ENCODE data around the gene DDX23. TPM values are rescaled to one million over a fixed set of nuclear protein-coding genes. Genes with fewer than 3 reads are reported as not detected.
A peak's percentile ranks its signal among the peaks of the same experiment; 100 is the strongest.

Gene DDX23
- 10 to 100 TPM; 56.5 to 74.3 (median 66.9) TPM for total RNA-seq

DNA sequence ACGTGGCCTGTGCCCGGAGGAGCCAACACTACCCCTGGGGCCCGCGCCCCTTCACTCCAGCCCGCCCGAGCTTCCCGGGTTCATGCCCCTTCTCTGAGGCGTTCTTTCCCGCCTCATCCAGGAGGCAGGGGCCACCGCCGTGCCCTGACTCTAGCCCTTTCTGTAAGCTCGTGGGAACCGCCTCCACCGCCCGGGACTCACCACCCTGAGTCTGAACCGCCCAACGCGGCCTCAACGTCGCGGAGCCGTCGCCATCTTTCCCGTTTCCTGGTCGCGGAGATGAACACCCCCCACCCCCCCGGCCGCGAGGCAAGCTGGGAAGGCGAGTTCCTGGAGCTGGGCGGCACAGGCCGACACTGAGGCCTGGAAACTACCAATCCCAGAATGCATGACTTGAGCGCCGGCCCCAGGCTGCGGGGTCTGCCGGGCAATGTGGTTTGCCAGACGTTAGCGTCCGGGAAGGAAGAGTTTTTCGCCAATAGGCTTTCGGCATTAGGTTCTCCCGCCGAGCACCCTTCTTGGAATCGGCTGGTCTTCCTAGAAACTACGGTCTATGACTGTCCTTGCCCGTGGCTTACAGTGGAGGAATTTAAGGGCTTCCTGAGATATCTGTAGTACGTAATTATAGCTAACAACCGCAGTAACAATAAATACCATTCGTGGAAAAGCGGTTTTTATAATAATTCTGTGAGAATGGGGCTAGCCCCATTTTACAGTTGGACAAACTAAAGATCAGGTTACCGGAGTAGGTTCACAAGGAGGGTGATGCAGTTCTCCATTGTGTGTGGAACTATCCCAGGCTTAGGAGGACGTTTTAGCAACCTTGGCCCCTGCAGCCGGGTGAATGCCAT is at the start of gene DDX23:
Gene DDX23, minus strand, starts transcription at position 281 of the 851 bp plus-strand sequence. CDS start 6,381 bp downstream, outside the sequence.
- intact Hi-C loops (cut with DNase I; ENCODE audit: low total_unique reads): no loop called here
- 0 to 1% methylated on average over 31 to 40 of the region's 53 CpGs for WGBS, 2 donors
- DNase-seq (ENCODE audit: low spot score in 2 of 2): peak; percentile 94 to 98
- TF ChIP-seq POLR2A (IDR thresholded peaks at IDR 0.05): no peak
- TF ChIP-seq, protein P1, sequence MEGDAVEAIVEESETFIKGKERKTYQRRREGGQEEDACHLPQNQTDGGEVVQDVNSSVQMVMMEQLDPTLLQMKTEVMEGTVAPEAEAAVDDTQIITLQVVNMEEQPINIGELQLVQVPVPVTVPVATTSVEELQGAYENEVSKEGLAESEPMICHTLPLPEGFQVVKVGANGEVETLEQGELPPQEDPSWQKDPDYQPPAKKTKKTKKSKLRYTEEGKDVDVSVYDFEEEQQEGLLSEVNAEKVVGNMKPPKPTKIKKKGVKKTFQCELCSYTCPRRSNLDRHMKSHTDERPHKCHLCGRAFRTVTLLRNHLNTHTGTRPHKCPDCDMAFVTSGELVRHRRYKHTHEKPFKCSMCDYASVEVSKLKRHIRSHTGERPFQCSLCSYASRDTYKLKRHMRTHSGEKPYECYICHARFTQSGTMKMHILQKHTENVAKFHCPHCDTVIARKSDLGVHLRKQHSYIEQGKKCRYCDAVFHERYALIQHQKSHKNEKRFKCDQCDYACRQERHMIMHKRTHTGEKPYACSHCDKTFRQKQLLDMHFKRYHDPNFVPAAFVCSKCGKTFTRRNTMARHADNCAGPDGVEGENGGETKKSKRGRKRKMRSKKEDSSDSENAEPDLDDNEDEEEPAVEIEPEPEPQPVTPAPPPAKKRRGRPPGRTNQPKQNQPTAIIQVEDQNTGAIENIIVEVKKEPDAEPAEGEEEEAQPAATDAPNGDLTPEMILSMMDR (IDR thresholded peaks at IDR 0.05): no peak
- H3K4me3 ChIP-seq (ENCODE audit: low read depth, poor library complexity, severe bottlenecking): peak within 1 kb of the TSS; percentile 77

DNA sequence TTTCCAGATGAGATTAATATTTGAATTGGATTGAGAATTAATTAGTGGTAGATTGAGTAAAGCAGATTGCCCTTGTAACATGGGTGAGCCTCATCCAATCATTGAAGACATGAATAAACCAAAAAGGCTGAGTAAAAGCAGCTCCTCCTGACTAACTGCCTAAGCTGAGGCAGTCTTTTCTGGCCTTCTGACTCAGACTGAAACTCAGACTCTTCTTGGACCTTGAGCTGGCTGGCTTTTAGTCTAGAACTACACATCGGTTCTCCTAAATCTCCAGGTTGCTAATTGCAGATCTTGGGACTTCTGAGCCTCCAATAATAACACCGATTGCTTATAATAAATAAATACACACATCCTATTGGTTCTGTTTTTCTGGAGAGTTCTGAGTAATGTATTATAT is 49.3 kb upstream of the DDX23 start:
- no peak for DNase-seq (ENCODE audit: low spot score in 2 of 2)
- H3K4me3 ChIP-seq (ENCODE audit: low read depth, poor library complexity, severe bottlenecking): no peak overlapping the region
- WGBS, 2 donors: 86 to 87% methylated on average over 2 of the region's 2 CpGs
- TF ChIP-seq, protein P1 (IDR thresholded peaks at IDR 0.05): no peak
- TF ChIP-seq POLR2A (IDR thresholded peaks at IDR 0.05): no peak
- intact Hi-C loops (cut with DNase I; ENCODE audit: low total_unique reads): no loop called here

DNA sequence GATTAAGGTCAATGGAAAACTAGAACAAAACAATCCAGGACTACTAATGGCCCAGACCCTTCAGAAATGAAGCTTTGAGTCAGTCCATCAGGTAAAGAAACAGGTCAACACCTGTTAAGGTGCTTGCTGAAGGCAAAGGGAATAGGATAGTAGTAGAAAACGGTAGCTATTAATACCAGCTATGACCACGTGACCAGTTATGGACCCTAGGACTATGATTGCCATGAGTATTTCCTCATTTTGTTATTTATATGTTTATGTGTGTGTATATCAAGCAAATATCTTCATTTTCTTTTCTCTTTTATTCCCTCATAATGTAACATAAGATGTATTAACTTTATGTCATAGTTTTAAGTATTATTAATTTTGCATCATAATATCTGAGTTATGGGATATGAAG is 47.7 kb upstream of the DDX23 start:
- DNase-seq (ENCODE audit: low spot score in 2 of 2): no peak
- intact Hi-C loops (cut with DNase I; ENCODE audit: low total_unique reads): no loop called here
- 69% methylated on average over 2 of the region's 2 CpGs for WGBS, 2 donors
- TF ChIP-seq, protein P1 (IDR thresholded peaks at IDR 0.05): no peak
- TF ChIP-seq POLR2A (IDR thresholded peaks at IDR 0.05): no peak
- no peak overlapping the region for H3K4me3 ChIP-seq (ENCODE audit: low read depth, poor library complexity, severe bottlenecking)

DNA sequence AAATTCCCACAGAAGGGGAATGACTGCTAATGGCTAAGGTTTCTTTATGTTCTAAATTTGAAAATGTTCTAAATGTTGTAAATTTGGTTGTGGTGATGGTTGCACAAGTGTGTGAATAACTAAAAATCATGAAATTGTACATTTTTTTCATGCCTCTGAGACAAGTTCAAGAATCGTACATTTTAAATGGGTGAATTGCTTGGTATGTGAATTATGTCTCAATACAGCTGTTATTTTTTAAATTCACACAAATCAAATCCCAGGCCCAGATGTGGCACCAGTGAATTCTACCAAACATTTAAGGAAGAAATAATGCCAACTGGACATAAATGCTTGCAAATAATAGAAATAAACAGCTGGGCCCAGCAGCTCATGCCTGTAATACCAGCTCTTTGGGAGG is 42.3 kb upstream of the DDX23 start:
- no peak overlapping the region for H3K4me3 ChIP-seq (ENCODE audit: low read depth, poor library complexity, severe bottlenecking)
- 66 to 69% methylated on average over 1 of the region's 1 CpG for WGBS, 2 donors
- no peak for DNase-seq (ENCODE audit: low spot score in 2 of 2)
- intact Hi-C loops (cut with DNase I; ENCODE audit: low total_unique reads): no loop called here
- TF ChIP-seq, protein P1 (IDR thresholded peaks at IDR 0.05): no peak
- no peak for TF ChIP-seq POLR2A (IDR thresholded peaks at IDR 0.05)

DNA sequence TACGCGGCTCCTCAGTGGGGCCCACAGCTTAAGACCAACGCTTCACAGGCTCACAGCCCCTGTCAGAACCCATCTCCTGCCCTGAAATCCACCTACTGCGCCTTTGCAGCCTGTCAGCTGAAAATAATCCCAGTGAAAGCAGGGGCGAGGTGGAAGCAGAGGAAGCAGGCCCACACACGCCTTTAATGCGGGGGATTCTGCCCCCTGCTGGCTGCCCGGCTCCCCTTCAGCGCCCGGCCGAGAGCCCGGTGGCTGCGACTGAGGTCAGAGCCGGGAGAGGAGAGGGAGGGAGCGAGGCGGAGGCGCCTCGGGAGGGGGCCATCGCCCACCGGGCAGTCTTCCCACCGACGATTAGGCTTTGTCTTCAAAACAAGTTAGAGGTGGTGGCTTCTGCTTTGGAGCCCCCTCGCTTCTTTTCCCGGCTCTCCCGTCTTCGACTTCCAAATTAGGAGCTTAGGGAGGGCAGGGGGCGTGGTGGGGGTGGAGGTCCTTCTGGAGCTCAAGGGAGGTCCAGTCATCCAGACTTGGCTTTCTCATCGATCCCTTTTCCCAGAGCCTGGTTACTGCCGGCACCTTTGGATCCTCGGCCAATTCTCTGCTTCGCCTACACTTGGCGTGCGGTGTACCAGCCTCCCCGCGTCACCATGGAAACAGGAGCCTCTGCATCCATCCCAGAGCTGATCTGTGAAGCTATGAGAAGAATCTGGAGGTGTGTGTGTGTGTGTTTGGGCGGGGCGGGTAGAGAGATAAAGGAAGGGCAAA is 38.9 kb upstream of the DDX23 start:
- 4 to 5% methylated on average over 36 to 37 of the region's 37 CpGs for WGBS, 2 donors
- DNase-seq (ENCODE audit: low spot score in 2 of 2): peak; percentile 60 to 95

More for the DNA sequence above, 38.9 kb upstream of the DDX23 start:
- intact Hi-C loops (cut with DNase I; ENCODE audit: low total_unique reads): no loop called here
- H3K4me3 ChIP-seq (ENCODE audit: low read depth, poor library complexity, severe bottlenecking): no peak overlapping the region
- no peak for TF ChIP-seq POLR2A (IDR thresholded peaks at IDR 0.05)
- TF ChIP-seq, protein P1 (IDR thresholded peaks at IDR 0.05): peak in 1 of 3 donors; percentile 51
